NCI-H2081 (cell line): Measurements from ENCODE around the gene ASB1.
A peak's percentile ranks its signal among the peaks of the same experiment; 100 is the strongest.
"Not testable (repeated sequence)": the region's sequence is repeated elsewhere in the genome, so short reads cannot be mapped to it uniquely, and the experiment has no call there.

Experiments
- DNase-seq, 2 experiments: peaks; one replicate each; lab custom pipeline; 2025; lab: John Stamatoyannopoulos, UW

ASB1 gene

GRCh38 chr2:238404406-238405216 lies 22.1 kb upstream of the ASB1 start:
- DNase-seq: no peak

- DNase-seq: not testable (repeated sequence)
These were observed 21.5 kb upstream of the ASB1 start for GRCh38 chr2:238405217-238405555.

GRCh38 chr2:238406221-238406997 lies 20.3 kb upstream of the ASB1 start:
- no peak for DNase-seq

GRCh38 chr2:238406998-238407285 lies 19.8 kb upstream of the ASB1 start:
- no peak for DNase-seq

- DNase-seq: no peak
These were observed 19.2 kb upstream of the ASB1 start for GRCh38 chr2:238407566-238407965.

GRCh38 chr2:238408615-238409340 lies 17.9 kb upstream of the ASB1 start:
- no peak for DNase-seq

- no peak for DNase-seq
These were observed 17.2 kb upstream of the ASB1 start for GRCh38 chr2:238409341-238410199.

- no peak for DNase-seq
These were observed 14.5 kb upstream of the ASB1 start for GRCh38 chr2:238412067-238412767.

GRCh38 chr2:238413368-238413767 lies 13.4 kb upstream of the ASB1 start:
- no peak for DNase-seq

- peak; percentile 4 to 58 for DNase-seq
These were observed 11.5 kb upstream of the ASB1 start for GRCh38 chr2:238415036-238415764.

GRCh38 chr2:238415893-238416292 lies 10.8 kb upstream of the ASB1 start:
- DNase-seq: no peak

- no peak for DNase-seq
These were observed 8.3 kb upstream of the ASB1 start for GRCh38 chr2:238418196-238418998.

GRCh38 chr2:238418999-238419546 lies 7.7 kb upstream of the ASB1 start:
- DNase-seq: no peak

- DNase-seq: no peak
These were observed 6.3 kb upstream of the ASB1 start for GRCh38 chr2:238420442-238420841.

- DNase-seq: no peak
These were observed 5.6 kb upstream of the ASB1 start for GRCh38 chr2:238420878-238421694.

GRCh38 chr2:238421695-238422035 lies 5.1 kb upstream of the ASB1 start:
- DNase-seq: no peak

GRCh38 chr2:238422285-238422684 lies 4.4 kb upstream of the ASB1 start:
- DNase-seq: no peak

- no peak for DNase-seq
These were observed 3.8 kb upstream of the ASB1 start for GRCh38 chr2:238422940-238423339.
